SH-SY5Y (cell line): ENCODE measurements around the gene HLCS.

ENCODE experiments used
- GATA2 ChIP-seq: IDR thresholded peaks from 2 replicates; pipeline ENCODE4 v1.6.1; 2011; ENCODE audit warnings: mild to moderate bottlenecking, low read depth, low read length
- GATA3 ChIP-seq: IDR thresholded peaks from 2 replicates; pipeline ENCODE4 v1.6.1; 2011; ENCODE audit warnings: low read depth, mild to moderate bottlenecking, low read length, moderate library complexity

GRCh38 chr21:36945496-36946138 is 20.9 kb downstream of the HLCS start:
- no peak for TF ChIP-seq GATA2
- TF ChIP-seq GATA3, result no peak
